Left lung (tissue), 10 donors: ENCODE results near the gene ANKRD52. TPM values are rescaled to one million over a fixed set of nuclear protein-coding genes. Genes with fewer than 3 reads are reported as not detected.

Source experiments
- ATAC-seq: fragments of 200-7000 bp; cut with Tn5 transposase; one replicate; pipeline ENCODE4 v1.9.1; 2020; ENCODE audit warnings: moderate library complexity
- DNase-seq, 4 donors: peaks; one replicate each; pipeline ENCODE4 v3.0.0-alpha.2; 2013 to 2020
- H3K27ac ChIP-seq, 2 donors: fragments of 200-600 bp; sonication (generic) in 1 of 2; one replicate each; pipeline versions ENCODE4 v1.5.0 to v1.8.0; 2020 to 2021
- H3K27me3 ChIP-seq, 2 donors: fragments of 200-600 bp; sonication (generic) in 1 of 2; one replicate each; pipeline versions ENCODE4 v1.5.0 to v1.8.0; 2020 to 2021
- H3K36me3 ChIP-seq, 2 donors: fragments of 200-600 bp; sonication (generic) in 1 of 2; one replicate each; pipeline versions ENCODE4 v1.5.0 to v1.8.0; 2020 to 2021
- H3K4me1 ChIP-seq, 2 donors: fragments of 200-600 bp; one replicate each; pipeline ENCODE4 v1.8.0; 2021
- H3K4me3 ChIP-seq, 2 donors: fragments of 200-600 bp; sonication (generic) in 1 of 2; one replicate each; pipeline versions ENCODE4 v1.5.0 to v1.8.0; 2020 to 2021; ENCODE audit warnings: mild to moderate bottlenecking in 1 of 2
- H3K9me3 ChIP-seq, 2 donors: fragments of 200-600 bp; sonication (generic) in 1 of 2; one replicate each; pipeline versions ENCODE4 v1.5.0 to v1.8.0; 2020 to 2021
- intact Hi-C, 2 donors: fragments of 100-400 bp; cut with DNase I; formaldehyde crosslinking; loops; one replicate each; pipeline versions ENCODE4 v1.11.2 to v1.14.2; 2022
- polyA plus RNA-seq, 6 donors: library from polyadenylated mRNA; unstranded; fragments of 120-200 nt; gene quantifications; one replicate each; pipeline ENCODE4 v1.2.1, GENCODE V29; 2013; ENCODE audit not compliant: insufficient read length in 6 of 6
- total RNA-seq, 2 donors: library from RNA; stranded (reverse); fragmentation: NEBNext Ultra II Directional; extraction: Animal tissue kit (Norgen Biotek cat#: 25700); gene quantifications; one replicate each; pipeline ENCODE4 v1.2.1, GENCODE V29; 2021
- TF ChIP-seq, protein P1 (sequence below), 2 donors: fragments of 200-600 bp; sonication (generic) in 1 of 2; IDR thresholded peaks; one replicate each; pipeline versions ENCODE4 v1.5.0 to v1.8.0; 2021; ENCODE audit warnings: antibody characterized with exemption in 2 of 2
- donor health status: DM: no; HTN: yes; CAD: no.
- donor health status: DM: no; HTN: no; CAD: no.

The ANKRD52 gene
- total and polyA plus RNA-seq, 8 donors = 24.6 to 40.1 (median 32.6) TPM

DNA sequence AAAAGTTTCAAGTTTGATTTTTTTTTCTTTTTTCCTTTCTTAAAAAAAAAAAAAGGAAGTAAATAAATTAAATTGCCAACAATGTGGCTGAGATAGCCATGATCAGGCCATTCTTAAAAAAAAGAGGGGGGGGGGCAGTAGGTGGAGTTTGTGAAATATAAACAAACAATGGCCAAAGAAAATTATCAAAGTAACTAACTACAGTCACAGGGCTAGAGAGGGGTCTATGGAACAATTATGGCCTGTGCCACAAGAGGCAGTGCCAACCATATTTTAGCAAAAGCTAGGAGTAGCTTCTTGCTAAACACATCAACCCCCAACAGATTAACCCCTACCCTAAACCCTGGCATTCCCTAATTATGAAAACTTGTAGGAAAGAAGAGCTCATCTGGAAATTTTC lies 52.7 kb downstream of the ANKRD52 start:
- TF ChIP-seq, protein P1, sequence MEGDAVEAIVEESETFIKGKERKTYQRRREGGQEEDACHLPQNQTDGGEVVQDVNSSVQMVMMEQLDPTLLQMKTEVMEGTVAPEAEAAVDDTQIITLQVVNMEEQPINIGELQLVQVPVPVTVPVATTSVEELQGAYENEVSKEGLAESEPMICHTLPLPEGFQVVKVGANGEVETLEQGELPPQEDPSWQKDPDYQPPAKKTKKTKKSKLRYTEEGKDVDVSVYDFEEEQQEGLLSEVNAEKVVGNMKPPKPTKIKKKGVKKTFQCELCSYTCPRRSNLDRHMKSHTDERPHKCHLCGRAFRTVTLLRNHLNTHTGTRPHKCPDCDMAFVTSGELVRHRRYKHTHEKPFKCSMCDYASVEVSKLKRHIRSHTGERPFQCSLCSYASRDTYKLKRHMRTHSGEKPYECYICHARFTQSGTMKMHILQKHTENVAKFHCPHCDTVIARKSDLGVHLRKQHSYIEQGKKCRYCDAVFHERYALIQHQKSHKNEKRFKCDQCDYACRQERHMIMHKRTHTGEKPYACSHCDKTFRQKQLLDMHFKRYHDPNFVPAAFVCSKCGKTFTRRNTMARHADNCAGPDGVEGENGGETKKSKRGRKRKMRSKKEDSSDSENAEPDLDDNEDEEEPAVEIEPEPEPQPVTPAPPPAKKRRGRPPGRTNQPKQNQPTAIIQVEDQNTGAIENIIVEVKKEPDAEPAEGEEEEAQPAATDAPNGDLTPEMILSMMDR (IDR thresholded peaks at IDR 0.05) = no peak
- Histone ChIP-seq H3K4me1 (peaks cover 0 to 6% of the 10 kb centered on the region in 2 donors), H3K27ac (no peak overlapping the region), H3K4me3 (no peak overlapping the region), H3K36me3 (peaks cover 0 to 65% of the 10 kb centered on the region in 2 donors), H3K9me3 (no peaks in the 10 kb centered on the region), H3K27me3 (no peaks in the 10 kb centered on the region)
- ATAC-seq (no peak), DNase-seq (no peak)
- intact Hi-C loops = no loop called here

DNA sequence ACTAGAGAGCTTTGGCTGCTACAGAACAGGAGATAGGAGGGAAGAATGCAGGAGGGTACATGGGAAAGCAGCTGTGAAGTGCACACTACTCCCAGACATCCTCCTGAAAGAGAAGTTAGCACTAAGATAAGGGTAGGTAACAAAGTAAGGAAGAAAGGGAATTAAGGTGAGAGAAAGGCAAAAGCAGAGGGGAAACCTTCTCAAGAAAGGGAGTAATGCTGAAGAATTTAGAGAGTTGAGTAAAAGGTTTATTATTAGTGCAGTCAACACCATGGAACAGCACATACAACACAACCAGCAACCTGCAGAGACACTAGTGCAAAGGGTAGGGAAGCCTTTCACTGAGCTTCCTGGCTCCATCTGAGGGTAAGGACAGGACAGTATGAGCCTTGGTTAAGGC lies 53.9 kb downstream of the ANKRD52 start:
- intact Hi-C loops = no loop called here

DNA sequence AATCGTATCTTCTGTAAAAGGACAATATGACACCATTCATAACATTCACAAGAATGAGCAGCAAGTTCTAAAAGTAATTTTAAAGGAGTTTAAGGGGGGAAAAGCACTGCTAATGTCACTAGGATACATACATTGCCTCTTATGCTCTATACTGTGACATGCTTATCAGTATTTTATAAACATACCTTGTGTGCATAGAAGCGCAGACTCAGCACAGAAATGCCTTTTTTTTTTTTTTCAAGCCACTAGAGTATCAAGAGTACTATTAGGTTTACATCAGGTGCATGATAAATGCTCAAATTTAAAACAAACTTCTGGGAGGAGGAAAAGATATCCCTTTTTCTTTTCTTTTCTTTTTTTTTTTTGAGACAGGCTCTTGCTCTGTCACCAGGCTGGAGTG lies 55.3 kb downstream of the ANKRD52 start:
- DNase-seq (no peak), ATAC-seq (no peak)
- Histone ChIP-seq H3K27me3 (no peaks in the 10 kb centered on the region), H3K36me3 (peaks cover 0 to 39% of the 10 kb centered on the region in 2 donors), H3K4me3 (no peak overlapping the region), H3K4me1 (peaks cover 0 to 6% of the 10 kb centered on the region in 2 donors), H3K9me3 (no peaks in the 10 kb centered on the region), H3K27ac (peak overlapping the region in 1 of 2 donors; percentile 8)
- TF ChIP-seq, protein P1 (IDR thresholded peaks at IDR 0.05) = no peak
- intact Hi-C loops = no loop called here

More for the DNA sequence above, 53.9 kb downstream of the ANKRD52 start:
- Histone ChIP-seq H3K27ac (no peak overlapping the region), H3K4me1 (peaks cover 0 to 6% of the 10 kb centered on the region in 2 donors), H3K4me3 (no peak overlapping the region), H3K27me3 (no peaks in the 10 kb centered on the region), H3K36me3 (peaks cover 0 to 53% of the 10 kb centered on the region in 2 donors), H3K9me3 (no peaks in the 10 kb centered on the region)
- TF ChIP-seq, protein P1 (IDR thresholded peaks at IDR 0.05) = no peak
- ATAC-seq (no peak), DNase-seq (no peak)

DNA sequence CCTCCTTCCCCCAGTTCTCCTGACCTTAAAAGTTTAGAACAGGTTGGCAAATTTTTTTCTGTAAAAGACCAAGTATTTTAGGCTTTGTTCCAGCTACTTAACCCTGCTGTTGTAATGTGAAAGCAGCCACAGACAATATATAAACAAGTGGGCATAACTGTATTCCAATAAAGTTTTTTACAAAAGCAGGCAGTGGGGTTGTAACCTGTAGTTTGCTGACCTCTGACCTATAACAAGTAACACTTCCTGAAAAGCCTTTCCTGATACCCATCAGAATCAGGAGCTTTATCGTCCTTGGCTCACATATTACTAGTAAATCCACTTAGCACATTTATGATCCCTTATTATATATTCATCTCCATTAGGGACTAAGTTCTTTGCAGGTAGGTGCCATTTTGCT lies 55.8 kb downstream of the ANKRD52 start:
- DNase-seq = no peak
- Histone ChIP-seq H3K36me3 (peaks cover 0 to 34% of the 10 kb centered on the region in 2 donors), H3K27me3 (no peaks in the 10 kb centered on the region), H3K9me3 (no peaks in the 10 kb centered on the region), H3K27ac (peak overlapping the region in 1 of 2 donors; percentile 8), H3K4me1 (peaks cover 0 to 6% of the 10 kb centered on the region in 2 donors), H3K4me3 (no peak overlapping the region)
- ATAC-seq = no peak
- intact Hi-C loops = no loop called here
- TF ChIP-seq, protein P1 (IDR thresholded peaks at IDR 0.05) = no peak

DNA sequence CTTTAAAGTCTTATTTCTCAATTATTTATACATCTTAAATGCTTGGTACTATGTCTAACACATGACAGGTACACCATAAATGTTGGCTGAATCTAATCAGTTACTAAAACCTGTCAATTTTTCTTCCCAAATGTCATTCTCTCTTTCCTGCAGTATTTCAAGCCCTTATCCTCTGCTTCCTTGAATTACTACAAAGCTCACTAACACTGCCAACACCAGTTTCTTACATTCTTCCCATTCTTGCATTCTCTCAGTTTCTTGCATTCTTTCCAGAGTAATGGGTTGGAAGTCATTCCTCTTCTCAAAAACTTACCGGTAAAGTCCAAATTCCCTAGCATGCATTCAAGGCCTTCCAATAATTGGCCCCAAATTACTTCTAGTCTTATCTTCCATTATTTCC lies 59.3 kb downstream of the ANKRD52 start:
- Histone ChIP-seq H3K27me3 (no peaks in the 10 kb centered on the region), H3K9me3 (no peaks in the 10 kb centered on the region), H3K4me3 (no peak overlapping the region), H3K4me1 (peaks cover 0 to 6% of the 10 kb centered on the region in 2 donors), H3K36me3 (no peaks in the 10 kb centered on the region), H3K27ac (no peak overlapping the region)
- intact Hi-C loops = no loop called here
- DNase-seq (no peak), ATAC-seq (no peak)
- TF ChIP-seq, protein P1 (IDR thresholded peaks at IDR 0.05) = no peak
